ENCODE data around the gene HOTAIR.

- TF ChIP-seq ZNF384 (IDR thresholded peaks at IDR 0.05) (no peak), SP1 (IDR thresholded peaks at IDR 0.05) (no peak), FOXM1 (IDR thresholded peaks at IDR 0.05; ENCODE audit: borderline replicate concordance) (no peak), NFRKB (IDR thresholded peaks at IDR 0.05) (no peak), HDGF (IDR thresholded peaks at IDR 0.05; ENCODE audit: borderline replicate concordance) (no peak), ELF4 (IDR thresholded peaks at IDR 0.05) (no peak), TARDBP (IDR thresholded peaks at IDR 0.05) (no peak), PKNOX1 (IDR thresholded peaks at IDR 0.05) (no peak), BHLHE40 (IDR thresholded peaks at IDR 0.05; ENCODE audit: borderline replicate concordance) (no peak), FOXA1 (IDR thresholded peaks at IDR 0.05) (no peak)
Measured at GRCh38 chr12:53971129-53971528, 3.6 kb downstream of the HOTAIR start.

Measured in HEK293T (cell line).